Trophoblast cell (in vitro differentiated cells and primary cell): ENCODE measurements around the gene FAM216A.

Experiments
- DNase-seq, 2 donors: peaks; one replicate each; pipeline ENCODE4 v3.0.0-alpha.2; 2016
- H2AFZ ChIP-seq: 2 replicates; pipeline ENCODE4 v1.6.1; 2013; ENCODE audit warnings: low read length, moderate library complexity, mild to moderate bottlenecking; ENCODE audit not compliant: insufficient read depth, poor library complexity
- H2AK5ac ChIP-seq: 2 replicates; pipeline ENCODE4 v1.6.1; 2013; ENCODE audit warnings: mild to moderate bottlenecking, low read length
- H2BK120ac ChIP-seq: 2 replicates; pipeline ENCODE4 v1.6.1; 2013; ENCODE audit warnings: low read length, mild to moderate bottlenecking, moderate library complexity; ENCODE audit not compliant: insufficient read depth, poor library complexity
- H2BK12ac ChIP-seq: 2 replicates; pipeline ENCODE4 v1.6.1; 2013; ENCODE audit warnings: mild to moderate bottlenecking, low read length, moderate library complexity
- H2BK5ac ChIP-seq: 2 replicates; pipeline ENCODE4 v1.6.1; 2013; ENCODE audit warnings: low read length, low read depth, moderate library complexity, mild to moderate bottlenecking; ENCODE audit not compliant: poor library complexity
- H3K14ac ChIP-seq: 2 replicates; pipeline ENCODE4 v1.6.1; 2013; ENCODE audit warnings: mild to moderate bottlenecking, low read length
- H3K18ac ChIP-seq: 2 replicates; pipeline ENCODE4 v1.6.1; 2013; ENCODE audit warnings: mild to moderate bottlenecking, low read length
- H3K23ac ChIP-seq: 2 replicates; pipeline ENCODE4 v1.6.1; 2013; ENCODE audit warnings: low read length
- H3K27ac ChIP-seq: 2 replicates; pipeline ENCODE4 v1.5.1; 2013; ENCODE audit warnings: low read depth, mild to moderate bottlenecking, inconsistent platforms, low read length, moderate library complexity
- H3K27me3 ChIP-seq: 2 replicates; pipeline ENCODE4 v1.6.1; 2013; ENCODE audit warnings: inconsistent platforms, mild to moderate bottlenecking, low read length, moderate library complexity; ENCODE audit not compliant: insufficient read depth
- H3K36me3 ChIP-seq, 2 experiments: 1 replicate in 1 of 2; 2 replicates in 1 of 2; pipeline ENCODE4 v1.6.1; 2013; ENCODE audit warnings: low read length in 2 of 2, mild to moderate bottlenecking in 2 of 2, moderate library complexity in 1 of 2; ENCODE audit not compliant: insufficient read depth in 2 of 2, control insufficient read depth in 1 of 2
- H3K4ac ChIP-seq: 2 replicates; pipeline ENCODE4 v1.6.1; 2013; ENCODE audit warnings: low read depth, mild to moderate bottlenecking, low read length, moderate library complexity
- H3K4me1 ChIP-seq, 2 experiments: 1 replicate in 1 of 2; 2 replicates in 1 of 2; pipeline ENCODE4 v1.6.1; 2013; ENCODE audit warnings: low read length in 2 of 2, mild to moderate bottlenecking in 2 of 2, moderate library complexity in 1 of 2; ENCODE audit not compliant: insufficient read depth in 2 of 2, control insufficient read depth in 1 of 2
- H3K4me2 ChIP-seq: 2 replicates; pipeline ENCODE4 v1.6.1; 2013; ENCODE audit warnings: inconsistent platforms, mild to moderate bottlenecking, low read length, moderate library complexity
- H3K4me3 ChIP-seq: 2 replicates; pipeline ENCODE4 v1.5.1; 2013; ENCODE audit warnings: mild to moderate bottlenecking, low read depth, low read length, inconsistent platforms
- H3K79me1 ChIP-seq: one replicate; pipeline ENCODE4 v1.6.1; 2013; ENCODE audit warnings: low read length
- H3K79me2 ChIP-seq: 2 replicates; pipeline ENCODE4 v1.6.1; 2013; ENCODE audit warnings: low read length, mild to moderate bottlenecking; ENCODE audit not compliant: control insufficient read depth, insufficient read depth, poor library complexity
- H3K9ac ChIP-seq: 2 replicates; pipeline ENCODE4 v1.6.1; 2013; ENCODE audit warnings: mild to moderate bottlenecking, low read length
- H3K9me3 ChIP-seq: 2 replicates; pipeline ENCODE4 v1.6.1; 2013; ENCODE audit warnings: low read depth, mild to moderate bottlenecking, control low read depth, inconsistent platforms, low read length; ENCODE audit not compliant: insufficient read depth
- H4K12ac ChIP-seq: 2 replicates; pipeline ENCODE4 v1.6.1; 2013; ENCODE audit warnings: low read depth, mild to moderate bottlenecking, low read length, moderate library complexity
- H4K8ac ChIP-seq: 2 replicates; pipeline ENCODE4 v1.6.1; 2013; ENCODE audit warnings: low read depth, mild to moderate bottlenecking, low read length, moderate library complexity
- H4K91ac ChIP-seq: one replicate; pipeline ENCODE4 v1.6.1; 2013; ENCODE audit warnings: low read depth, mild to moderate bottlenecking, low read length, moderate library complexity
- WGBS: extraction: QIAGEN DNeasy Blood & Tissue Kit; methylation state at CpG from one replicate; pipeline ENCODE4 v1.1.7; 2013; ENCODE audit warnings: missing lambda C conversion rate; ENCODE audit not compliant: insufficient read length, insufficient coverage; ENCODE audit errors: extremely low coverage; 5-methylcytosine and 5-hydroxymethylcytosine counted together

Gene FAM216A

GRCh38 chr12:110534811-110535210 is 66.2 kb downstream of the FAM216A start:
- Histone ChIP-seq H4K12ac (no peak overlapping the region), H3K79me2 (no peaks in the 10 kb centered on the region), H3K14ac (no peak overlapping the region), H2AK5ac (no peak overlapping the region), H4K8ac (no peak overlapping the region), H3K23ac (no peak overlapping the region), H3K27me3 (no peaks in the 10 kb centered on the region), H2BK12ac (no peak overlapping the region), H3K79me1 (no peaks in the 10 kb centered on the region), H3K9me3 (no peaks in the 10 kb centered on the region), H2BK5ac (no peak overlapping the region), H3K9ac (no peak overlapping the region), H3K4me1 (peaks cover 2 to 6% of the 10 kb centered on the region in 2 experiments), H3K4me3 (no peak overlapping the region), H2BK120ac (no peak overlapping the region), H2AFZ (no peak overlapping the region), H3K18ac (no peak overlapping the region), H3K36me3 (peaks cover 7 to 16% of the 10 kb centered on the region in 2 experiments), H4K91ac (no peak overlapping the region), H3K27ac (no peak overlapping the region), H3K4ac (no peak overlapping the region), H3K4me2 (no peak overlapping the region)
- no CpG with 5 or more reads among the region's 6 CpGs for WGBS
- no peak for DNase-seq

GRCh38 chr12:110536834-110537604 is 68.4 kb downstream of the FAM216A start:
- Histone ChIP-seq H2AFZ (no peak overlapping the region), H2BK12ac (no peak overlapping the region), H4K12ac (no peak overlapping the region), H3K4me3 (no peak overlapping the region), H3K23ac (no peak overlapping the region), H3K4me2 (no peak overlapping the region), H3K14ac (no peak overlapping the region), H2BK120ac (no peak overlapping the region), H3K79me2 (no peaks in the 10 kb centered on the region), H3K79me1 (no peaks in the 10 kb centered on the region), H3K4ac (no peak overlapping the region), H3K27ac (no peak overlapping the region), H4K91ac (no peak overlapping the region), H4K8ac (no peak overlapping the region), H3K18ac (no peak overlapping the region), H2BK5ac (no peak overlapping the region), H3K4me1 (peaks cover 2 to 6% of the 10 kb centered on the region in 2 experiments), H3K9me3 (no peaks in the 10 kb centered on the region), H3K36me3 (peaks cover 9 to 17% of the 10 kb centered on the region in 2 experiments), H2AK5ac (no peak overlapping the region), H3K27me3 (no peaks in the 10 kb centered on the region), H3K9ac (no peak overlapping the region)
- DNase-seq, result peak; percentile 31 to 46
- WGBS, result no CpG with 5 or more reads among the region's 4 CpGs

- Histone ChIP-seq H3K4me2 (no peak overlapping the region), H3K14ac (no peak overlapping the region), H3K23ac (no peak overlapping the region), H3K4ac (no peak overlapping the region), H2BK120ac (no peak overlapping the region), H3K27me3 (no peaks in the 10 kb centered on the region), H4K91ac (no peak overlapping the region), H3K27ac (no peak overlapping the region), H3K79me2 (no peaks in the 10 kb centered on the region), H3K9ac (no peak overlapping the region), H3K36me3 (peaks cover 9 to 17% of the 10 kb centered on the region in 2 experiments), H3K18ac (no peak overlapping the region), H3K4me1 (peaks cover 2 to 6% of the 10 kb centered on the region in 2 experiments), H3K9me3 (no peaks in the 10 kb centered on the region), H4K12ac (no peak overlapping the region), H2AK5ac (no peak overlapping the region), H3K4me3 (no peak overlapping the region), H2BK12ac (no peak overlapping the region), H2BK5ac (no peak overlapping the region), H3K79me1 (no peaks in the 10 kb centered on the region), H4K8ac (no peak overlapping the region), H2AFZ (no peak overlapping the region)
- WGBS, result no CpG with 5 or more reads among the region's 9 CpGs
- no peak for DNase-seq
Observed at GRCh38 chr12:110537605-110538409, 69.2 kb downstream of the FAM216A start.

GRCh38 chr12:110538869-110539622 is 70.4 kb downstream of the FAM216A start:
- Histone ChIP-seq H3K23ac (no peak overlapping the region), H3K18ac (no peak overlapping the region), H3K79me2 (no peaks in the 10 kb centered on the region), H3K27me3 (no peaks in the 10 kb centered on the region), H3K27ac (no peak overlapping the region), H2BK120ac (no peak overlapping the region), H2BK5ac (no peak overlapping the region), H2AFZ (no peak overlapping the region), H3K4me3 (no peak overlapping the region), H3K9me3 (no peaks in the 10 kb centered on the region), H3K36me3 (peaks cover 9 to 17% of the 10 kb centered on the region in 2 experiments), H3K4me1 (peaks cover 3 to 5% of the 10 kb centered on the region in 2 experiments), H4K12ac (no peak overlapping the region), H3K9ac (no peak overlapping the region), H3K14ac (no peak overlapping the region), H4K8ac (no peak overlapping the region), H2AK5ac (no peak overlapping the region), H3K4ac (no peak overlapping the region), H3K79me1 (no peaks in the 10 kb centered on the region), H3K4me2 (no peak overlapping the region), H4K91ac (no peak overlapping the region), H2BK12ac (no peak overlapping the region)
- no CpG with 5 or more reads among the region's 5 CpGs for WGBS
- DNase-seq, result no peak
